Brain microvascular endothelial cell (primary cell): ENCODE data around the gene PLD1.
A peak's percentile ranks its signal among the peaks of the same experiment; 100 is the strongest.

Experiments
- DNase-seq: peaks from one replicate; pipeline ENCODE4 v3.0.0-alpha.2; 2020
- H3K27ac ChIP-seq: fragments of 250-450 bp; sonication (Bioruptor Pico); 2 replicates; pipeline ENCODE4 v1.5.1; 2020; ENCODE audit warnings: mild to moderate bottlenecking, moderate library complexity
- H3K27me3 ChIP-seq: fragments of 250-450 bp; sonication (Bioruptor Pico); replicated peaks from 2 replicates; pipeline ENCODE4 v1.5.1; 2020; ENCODE audit warnings: mild to moderate bottlenecking
- H3K36me3 ChIP-seq: fragments of 250-450 bp; sonication (Bioruptor Pico); replicated peaks from 2 replicates; pipeline ENCODE4 v1.5.1; 2020; ENCODE audit warnings: mild to moderate bottlenecking
- H3K4me3 ChIP-seq: 2 replicates; pipeline ENCODE4 v1.5.1; 2011; ENCODE audit warnings: low read depth, mild to moderate bottlenecking, control low read depth, low read length, moderate library complexity
- in situ Hi-C: cut with HindIII; loops from 2 replicates; pipeline ENCODE4 v1.10.0; 2017; ENCODE audit warnings: low sequenced_read_pairs, low pct_ligation_motif_present
- TF ChIP-seq, protein P1 (sequence below): IDR thresholded peaks from 2 replicates; pipeline ENCODE4 v1.5.1; 2011; ENCODE audit warnings: low read depth, mild to moderate bottlenecking, moderate library complexity, low read length, control low read depth, inconsistent platforms; ENCODE audit errors: missing control alignments

PLD1 gene

DNA sequence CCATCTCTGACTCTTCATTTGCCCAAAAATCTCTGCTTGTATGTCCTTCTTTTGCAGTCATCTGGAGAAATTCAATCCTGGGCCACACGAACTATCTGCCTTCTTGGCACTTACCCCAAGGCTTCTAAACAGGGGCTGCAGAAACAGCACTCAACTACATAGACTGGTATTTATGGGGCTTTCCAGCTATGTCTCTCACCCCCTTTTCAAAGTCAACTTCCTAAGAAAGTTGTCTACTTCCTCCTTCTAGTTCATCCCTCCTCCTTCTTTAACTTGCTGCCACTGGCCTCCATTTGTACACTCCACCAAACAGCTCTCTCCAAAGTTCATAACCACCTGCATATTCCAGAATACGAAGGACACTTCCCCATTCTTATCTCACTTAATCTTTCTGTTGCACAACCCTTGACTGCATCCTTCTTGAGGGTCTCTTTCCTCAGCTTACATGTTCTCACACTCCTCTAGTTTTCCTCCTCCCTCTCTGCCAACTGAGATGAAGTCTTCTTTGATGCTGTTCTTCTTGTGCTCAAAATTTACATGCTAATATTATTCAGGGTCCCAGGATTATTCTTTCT is 55.2 kb downstream of the PLD1 start:
- TF ChIP-seq, protein P1, sequence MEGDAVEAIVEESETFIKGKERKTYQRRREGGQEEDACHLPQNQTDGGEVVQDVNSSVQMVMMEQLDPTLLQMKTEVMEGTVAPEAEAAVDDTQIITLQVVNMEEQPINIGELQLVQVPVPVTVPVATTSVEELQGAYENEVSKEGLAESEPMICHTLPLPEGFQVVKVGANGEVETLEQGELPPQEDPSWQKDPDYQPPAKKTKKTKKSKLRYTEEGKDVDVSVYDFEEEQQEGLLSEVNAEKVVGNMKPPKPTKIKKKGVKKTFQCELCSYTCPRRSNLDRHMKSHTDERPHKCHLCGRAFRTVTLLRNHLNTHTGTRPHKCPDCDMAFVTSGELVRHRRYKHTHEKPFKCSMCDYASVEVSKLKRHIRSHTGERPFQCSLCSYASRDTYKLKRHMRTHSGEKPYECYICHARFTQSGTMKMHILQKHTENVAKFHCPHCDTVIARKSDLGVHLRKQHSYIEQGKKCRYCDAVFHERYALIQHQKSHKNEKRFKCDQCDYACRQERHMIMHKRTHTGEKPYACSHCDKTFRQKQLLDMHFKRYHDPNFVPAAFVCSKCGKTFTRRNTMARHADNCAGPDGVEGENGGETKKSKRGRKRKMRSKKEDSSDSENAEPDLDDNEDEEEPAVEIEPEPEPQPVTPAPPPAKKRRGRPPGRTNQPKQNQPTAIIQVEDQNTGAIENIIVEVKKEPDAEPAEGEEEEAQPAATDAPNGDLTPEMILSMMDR: no peak
- H3K4me3 ChIP-seq: no peak overlapping the region
- DNase-seq: no peak
- H3K27ac ChIP-seq: no peak overlapping the region
- in situ Hi-C loops: no loop called here
- no peaks in the 10 kb centered on the region for H3K27me3 ChIP-seq
- no peaks in the 10 kb centered on the region for H3K36me3 ChIP-seq

DNA sequence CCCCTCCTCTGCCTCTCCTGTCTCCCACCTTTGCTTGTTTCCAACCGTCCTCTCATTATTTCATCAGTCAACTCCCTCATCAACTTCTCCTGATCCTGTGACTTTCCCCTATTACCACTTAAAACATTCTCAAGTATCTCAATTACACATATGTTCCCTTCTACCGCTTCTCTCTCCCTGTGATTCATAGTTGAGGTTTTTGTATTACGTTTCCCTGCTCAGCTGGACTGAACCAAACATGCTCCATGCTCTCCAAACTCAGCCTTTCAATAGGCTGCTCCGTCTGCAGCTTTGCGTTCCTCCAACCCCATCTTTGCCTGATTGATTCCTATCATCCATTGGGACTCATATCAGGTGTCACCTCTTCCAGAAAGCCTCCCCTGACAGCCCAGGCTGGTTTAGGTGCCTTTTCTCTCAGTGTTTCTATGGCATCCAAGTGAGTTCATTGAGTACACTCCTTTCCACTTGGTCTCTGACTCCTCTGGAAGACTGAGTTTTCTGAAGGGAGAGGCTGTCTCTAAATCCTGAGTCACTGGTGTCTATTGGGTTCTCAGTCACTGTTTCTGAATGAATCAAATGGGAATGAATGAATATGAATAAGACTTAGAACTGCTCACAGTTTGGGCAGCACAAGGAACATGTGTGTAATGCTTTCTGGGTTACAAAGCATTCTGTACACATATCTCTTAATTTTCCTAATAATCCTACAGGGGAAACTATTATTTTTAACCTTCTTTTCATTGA is 56.4 kb downstream of the PLD1 start:
- Histone ChIP-seq H3K27me3 (no peaks in the 10 kb centered on the region), H3K27ac (peak overlapping the region; percentile 76), H3K4me3 (no peak overlapping the region), H3K36me3 (no peaks in the 10 kb centered on the region)
- TF ChIP-seq, protein P1: no peak
- in situ Hi-C loops: no loop called here
- peak; percentile 73 for DNase-seq

DNA sequence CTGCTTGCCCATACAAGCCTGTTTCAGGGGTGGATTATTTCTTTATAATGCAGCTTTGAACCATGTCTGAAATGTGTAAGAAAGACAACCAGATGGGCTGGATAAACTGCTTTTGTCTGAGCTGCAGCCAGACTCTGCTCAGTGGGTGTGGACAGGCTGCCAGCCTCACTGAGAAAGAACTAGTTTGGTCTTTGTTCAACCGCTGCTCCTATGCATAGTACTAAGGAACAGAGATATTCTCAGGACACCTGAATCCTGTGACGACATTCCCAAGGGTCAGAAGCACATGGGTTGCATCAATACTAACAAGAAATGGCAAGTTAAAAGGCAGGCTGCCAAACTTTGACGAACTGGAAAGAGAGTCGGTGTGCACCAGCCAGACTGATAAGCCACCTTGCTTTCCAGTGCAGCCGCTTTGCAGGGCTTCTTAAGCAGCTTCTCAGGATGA is 57.2 kb downstream of the PLD1 start:
- H3K27ac ChIP-seq: peak overlapping the region; percentile 76

DNA sequence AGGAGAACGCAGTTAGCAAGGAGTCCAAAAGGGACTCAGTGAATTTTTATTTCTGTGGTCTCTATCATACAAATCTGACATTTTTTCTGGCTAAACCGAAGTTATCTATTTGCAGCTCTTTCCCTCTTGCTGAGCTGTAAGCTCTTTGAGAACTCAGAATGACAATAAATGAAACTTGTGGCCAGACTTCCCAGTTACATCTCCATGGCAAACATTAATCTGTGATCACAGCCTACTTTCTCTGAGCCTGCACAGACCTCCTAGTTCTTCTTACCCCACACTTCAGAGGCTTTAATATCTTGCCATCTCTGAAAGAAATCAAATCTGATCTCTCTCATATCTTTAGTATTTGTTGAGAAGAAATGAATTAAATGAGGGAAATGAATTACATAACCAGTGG is 58.0 kb downstream of the PLD1 start:
- no peak for DNase-seq
- no peak overlapping the region for H3K4me3 ChIP-seq
- no peaks in the 10 kb centered on the region for H3K27me3 ChIP-seq
- in situ Hi-C loops: no loop called here
- no peaks in the 10 kb centered on the region for H3K36me3 ChIP-seq
- H3K27ac ChIP-seq: no peak overlapping the region
- TF ChIP-seq, protein P1: no peak

More for the DNA sequence above, 57.2 kb downstream of the PLD1 start:
- H3K36me3 ChIP-seq: no peaks in the 10 kb centered on the region
- DNase-seq: no peak
- no peak overlapping the region for H3K4me3 ChIP-seq
- in situ Hi-C loops: no loop called here
- H3K27me3 ChIP-seq: no peaks in the 10 kb centered on the region
- TF ChIP-seq, protein P1: no peak

DNA sequence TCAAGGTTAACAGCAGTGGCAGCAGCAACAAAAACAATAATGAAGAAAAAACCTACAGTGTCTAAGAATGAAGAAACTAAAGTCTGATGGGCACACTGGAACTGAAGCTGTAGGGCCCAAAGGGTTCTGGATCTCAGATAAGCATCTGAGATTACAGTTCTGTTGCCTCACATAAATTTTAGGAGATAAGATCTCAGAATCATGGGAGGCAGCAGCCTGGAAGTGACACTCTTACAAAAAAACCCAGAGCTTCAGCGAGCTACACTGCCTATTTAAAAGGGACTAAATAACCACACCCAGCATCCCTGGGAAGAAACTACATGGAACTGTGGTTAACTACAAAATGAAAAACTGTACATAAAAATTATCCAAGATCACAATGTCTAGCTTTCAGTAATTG is 61.2 kb downstream of the PLD1 start:
- no peak overlapping the region for H3K27ac ChIP-seq

More for the DNA sequence above, 61.2 kb downstream of the PLD1 start:
- in situ Hi-C loops: no loop called here
- TF ChIP-seq, protein P1: no peak
- no peaks in the 10 kb centered on the region for H3K27me3 ChIP-seq
- DNase-seq: no peak
- no peaks in the 10 kb centered on the region for H3K36me3 ChIP-seq
- no peak overlapping the region for H3K4me3 ChIP-seq
